Neuron (in vitro differentiated cells): ENCODE measurements around the gene TBC1D23.
"Not testable (repeated sequence)": the region's sequence is repeated elsewhere in the genome, so short reads cannot be mapped to it uniquely, and the experiment has no call there.

Experiments
- H2AFZ ChIP-seq: one replicate; pipeline ENCODE4 v1.6.1; 2013; ENCODE audit warnings: low read depth, mild to moderate bottlenecking, inconsistent platforms, low read length, moderate library complexity
- H3K27me3 ChIP-seq: one replicate; pipeline ENCODE4 v1.6.1; 2013; ENCODE audit warnings: low read length; ENCODE audit not compliant: insufficient read depth
- H3K36me3 ChIP-seq: one replicate; pipeline ENCODE4 v1.6.1; 2013; ENCODE audit warnings: low read length; ENCODE audit not compliant: insufficient read depth
- H3K4me1 ChIP-seq: one replicate; pipeline ENCODE4 v1.6.1; 2013; ENCODE audit warnings: low read length; ENCODE audit not compliant: insufficient read depth
- H3K4me3 ChIP-seq: 2 replicates; pipeline ENCODE4 v1.5.1; 2013; ENCODE audit warnings: mild to moderate bottlenecking, low read length, moderate library complexity
- H3K9me3 ChIP-seq: one replicate; pipeline ENCODE4 v1.6.1; 2013; ENCODE audit warnings: low read length

Gene TBC1D23

GRCh38 chr3:100329800-100330489 is 69.2 kb downstream of the TBC1D23 start:
- no peak overlapping the region for H3K4me3 ChIP-seq
- H3K4me1 ChIP-seq, result peaks cover 5% of the 10 kb centered on the region
- no peaks in the 10 kb centered on the region for H3K27me3 ChIP-seq
- no peak overlapping the region for H2AFZ ChIP-seq
- H3K9me3 ChIP-seq, result no peaks in the 10 kb centered on the region
- peaks cover 3% of the 10 kb centered on the region for H3K36me3 ChIP-seq

- Histone ChIP-seq H3K9me3 (no peaks in the 10 kb centered on the region), H2AFZ (no peak overlapping the region), H3K4me1 (peaks cover 5% of the 10 kb centered on the region), H3K4me3 (no peak overlapping the region), H3K36me3 (no peaks in the 10 kb centered on the region), H3K27me3 (no peaks in the 10 kb centered on the region)
These were observed 69.9 kb downstream of the TBC1D23 start for GRCh38 chr3:100330651-100331050.

- H3K9me3 ChIP-seq, result no peaks in the 10 kb centered on the region
- H2AFZ ChIP-seq, result no peak overlapping the region
- H3K27me3 ChIP-seq, result no peaks in the 10 kb centered on the region
- no peaks in the 10 kb centered on the region for H3K36me3 ChIP-seq
- peaks cover 5% of the 10 kb centered on the region for H3K4me1 ChIP-seq
- H3K4me3 ChIP-seq, result no peak overlapping the region
These were observed 70.9 kb downstream of the TBC1D23 start for GRCh38 chr3:100331660-100332059.

- Histone ChIP-seq H3K36me3 (no peaks in the 10 kb centered on the region), H3K27me3 (no peaks in the 10 kb centered on the region), H3K9me3 (no peaks in the 10 kb centered on the region), H3K4me3 (no peak overlapping the region), H2AFZ (no peak overlapping the region), H3K4me1 (peaks cover 5% of the 10 kb centered on the region)
These were observed 72.3 kb downstream of the TBC1D23 start for GRCh38 chr3:100333051-100333450.

- H3K36me3 ChIP-seq, result peaks cover under 1% of the 10 kb centered on the region
- H3K4me3 ChIP-seq, result peak overlapping the region; percentile 65
- peak overlapping the region; percentile 92 for H2AFZ ChIP-seq
- H3K4me1 ChIP-seq, result peaks cover 5% of the 10 kb centered on the region
- no peaks in the 10 kb centered on the region for H3K9me3 ChIP-seq
- H3K27me3 ChIP-seq, result no peaks in the 10 kb centered on the region
These were observed 73.2 kb downstream of the TBC1D23 start for GRCh38 chr3:100333970-100334487.

- Histone ChIP-seq H3K4me3 (peak within 1 kb of the TSS; percentile 65), H3K36me3 (peaks cover 6% of the 10 kb centered on the region), H2AFZ (peak within 1 kb of the TSS; percentile 92), H3K4me1 (peaks cover 5% of the 10 kb centered on the region), H3K27me3 (no peaks in the 10 kb centered on the region), H3K9me3 (no peaks in the 10 kb centered on the region)
These were observed 73.9 kb downstream of the TBC1D23 start, which contains the start of gene NIT2 for GRCh38 chr3:100334488-100335351. Gene NIT2, plus strand, starts transcription at chr3:100334757. Its CDS starts 35 bp downstream, at chr3:100334792.

- Histone ChIP-seq H2AFZ (peak overlapping the region; percentile 92), H3K36me3 (peaks cover 10% of the 10 kb centered on the region), H3K27me3 (no peaks in the 10 kb centered on the region), H3K4me3 (peak overlapping the region; percentile 65), H3K9me3 (no peaks in the 10 kb centered on the region), H3K4me1 (peaks cover 5% of the 10 kb centered on the region)
These were observed 74.6 kb downstream of the TBC1D23 start for GRCh38 chr3:100335434-100335833.

DNA sequence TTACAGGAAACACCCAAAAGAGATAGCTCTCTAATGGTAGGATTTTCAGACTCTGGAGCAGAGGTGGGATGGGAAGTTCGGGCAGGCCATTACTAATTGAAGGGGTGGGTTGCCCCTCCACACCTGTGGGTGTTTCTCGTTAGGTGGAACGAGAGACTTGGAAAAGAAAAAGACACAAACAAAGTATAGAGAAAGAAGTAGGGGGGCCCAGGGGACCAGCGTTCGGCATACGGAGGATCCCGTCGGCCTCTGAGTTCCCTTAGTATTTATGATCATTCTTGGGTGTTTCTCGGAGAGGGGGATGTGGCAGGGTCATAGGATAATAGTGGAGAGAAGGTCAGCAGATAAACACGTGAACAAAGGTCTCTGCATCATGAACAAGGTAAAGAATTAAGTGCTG is 75.4 kb downstream of the TBC1D23 start:
- H2AFZ ChIP-seq, H3K4me3 ChIP-seq, H3K4me1 ChIP-seq, H3K9me3 ChIP-seq, H3K27me3 ChIP-seq: not testable (repeated sequence)
- peaks cover 12% of the 10 kb centered on the region for H3K36me3 ChIP-seq

- Histone ChIP-seq H2AFZ (no peak overlapping the region), H3K36me3 (peaks cover 19% of the 10 kb centered on the region), H3K27me3 (no peaks in the 10 kb centered on the region), H3K4me1 (peaks cover 5% of the 10 kb centered on the region), H3K9me3 (no peaks in the 10 kb centered on the region), H3K4me3 (no peak overlapping the region)
These were observed 78.1 kb downstream of the TBC1D23 start for GRCh38 chr3:100338911-100339310.

GRCh38 chr3:100339786-100340185 is 79.0 kb downstream of the TBC1D23 start:
- no peaks in the 10 kb centered on the region for H3K4me1 ChIP-seq
- no peaks in the 10 kb centered on the region for H3K27me3 ChIP-seq
- H3K9me3 ChIP-seq, result no peaks in the 10 kb centered on the region
- H2AFZ ChIP-seq, result no peak overlapping the region
- H3K36me3 ChIP-seq, result peaks cover 23% of the 10 kb centered on the region
- no peak overlapping the region for H3K4me3 ChIP-seq

- Histone ChIP-seq H3K27me3 (no peaks in the 10 kb centered on the region), H3K9me3 (no peaks in the 10 kb centered on the region), H3K36me3 (peaks cover 25% of the 10 kb centered on the region), H3K4me1 (no peaks in the 10 kb centered on the region), H3K4me3 (no peak overlapping the region), H2AFZ (no peak overlapping the region)
These were observed 79.7 kb downstream of the TBC1D23 start for GRCh38 chr3:100340527-100340926.

- H3K4me1 ChIP-seq, result no peaks in the 10 kb centered on the region
- no peak overlapping the region for H3K4me3 ChIP-seq
- H3K36me3 ChIP-seq, result peaks cover 42% of the 10 kb centered on the region
- H2AFZ ChIP-seq, result no peak overlapping the region
- peaks cover 4% of the 10 kb centered on the region for H3K9me3 ChIP-seq
- H3K27me3 ChIP-seq, result no peaks in the 10 kb centered on the region
These were observed 87.9 kb downstream of the TBC1D23 start for GRCh38 chr3:100348727-100349126.

DNA sequence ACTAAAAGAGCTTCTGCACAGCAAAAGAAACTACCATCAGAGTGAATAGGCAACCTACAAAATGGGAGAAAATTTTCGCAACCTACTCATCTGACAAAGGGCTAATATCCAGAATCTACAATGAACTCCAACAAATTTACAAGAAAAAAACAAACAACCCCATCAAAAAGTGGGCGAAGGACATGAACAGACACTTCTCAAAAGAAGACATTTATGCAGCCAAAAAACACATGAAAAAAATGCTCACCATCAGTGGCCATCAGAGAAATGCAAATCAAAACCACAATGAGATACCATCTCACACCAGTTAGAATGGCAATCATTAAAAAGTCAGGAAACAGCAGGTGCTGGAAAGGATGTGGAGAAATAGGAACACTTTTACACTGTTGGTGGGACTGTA is 91.0 kb downstream of the TBC1D23 start:
- H3K27me3 ChIP-seq, result not testable (repeated sequence)
- peaks cover 48% of the 10 kb centered on the region for H3K36me3 ChIP-seq

More for the DNA sequence above, 91.0 kb downstream of the TBC1D23 start:
- H3K9me3 ChIP-seq, H2AFZ ChIP-seq, H3K4me1 ChIP-seq, H3K4me3 ChIP-seq: not testable (repeated sequence)
